Gastroesophageal sphincter (tissue), 3 donors: ENCODE results near the gene HACD2.

ENCODE experiments used
- CTCF ChIP-seq, 4 experiments: fragments of 200-600 bp in 2 of 4; fragments of 450-650 bp in 2 of 4; sonication (generic) in 1 of 4; IDR thresholded peaks; one replicate each; pipeline ENCODE4 v1.5.1; 2017 to 2019; ENCODE audit warnings: antibody characterized with exemption in 4 of 4, mild to moderate bottlenecking in 2 of 4, moderate library complexity in 2 of 4
- POLR2A ChIP-seq, 2 donors: fragments of 450-650 bp; IDR thresholded peaks; one replicate each; pipeline ENCODE4 v1.6.1; 2017; ENCODE audit warnings: antibody characterized with exemption in 2 of 2, mild to moderate bottlenecking in 2 of 2, moderate library complexity in 1 of 2

DNA sequence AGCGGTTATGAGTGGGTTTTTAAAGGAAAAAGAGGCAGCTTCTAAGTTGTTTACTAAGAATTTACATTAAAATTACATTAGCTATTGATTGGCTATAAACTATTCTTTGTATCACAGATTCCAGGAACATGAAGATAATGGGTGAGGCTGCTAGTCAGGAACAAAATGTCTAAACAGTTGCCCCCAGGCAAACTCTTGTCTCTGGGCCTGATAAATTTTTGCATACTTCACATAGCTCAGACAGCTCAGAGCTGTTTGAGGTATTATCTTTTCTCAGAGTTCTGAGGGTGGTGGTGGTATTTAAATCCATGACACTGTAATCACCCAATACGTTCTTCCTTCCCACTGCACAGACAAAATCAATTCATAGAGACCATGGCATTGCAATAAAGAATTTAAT is 2.1 kb upstream of the HACD2 start:
- TF ChIP-seq CTCF (IDR thresholded peaks at IDR 0.05) (no peak), POLR2A (IDR thresholded peaks at IDR 0.05) (no peak)
